Fibroblast of skin of scalp (primary cell): ENCODE data around the gene KCNK5.

Source experiments
- DNase-seq: peaks from one replicate; pipeline ENCODE4 v3.0.0-alpha.2; 2013

The KCNK5 gene

DNA sequence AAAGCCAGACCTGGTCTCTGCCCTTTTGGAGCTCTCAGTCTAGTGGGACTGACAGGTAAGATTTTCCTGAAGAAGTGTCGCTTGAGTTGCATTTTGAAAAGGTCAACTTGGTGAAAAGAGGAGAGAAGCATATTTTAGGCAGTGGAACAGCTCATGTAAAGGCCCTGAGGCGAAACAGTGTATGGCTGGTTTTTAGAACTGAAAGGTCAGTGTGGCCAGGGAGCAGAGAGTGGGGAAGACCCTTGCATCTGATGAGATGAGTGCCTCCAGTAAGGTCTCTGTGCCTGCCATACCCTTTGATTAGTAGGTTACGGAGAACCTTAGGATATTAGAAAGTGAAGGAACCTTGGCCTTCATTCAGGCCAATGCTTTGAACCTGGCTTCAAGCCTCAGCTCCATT lies 58.4 kb downstream of the KCNK5 start:
- DNase-seq: no peak

DNA sequence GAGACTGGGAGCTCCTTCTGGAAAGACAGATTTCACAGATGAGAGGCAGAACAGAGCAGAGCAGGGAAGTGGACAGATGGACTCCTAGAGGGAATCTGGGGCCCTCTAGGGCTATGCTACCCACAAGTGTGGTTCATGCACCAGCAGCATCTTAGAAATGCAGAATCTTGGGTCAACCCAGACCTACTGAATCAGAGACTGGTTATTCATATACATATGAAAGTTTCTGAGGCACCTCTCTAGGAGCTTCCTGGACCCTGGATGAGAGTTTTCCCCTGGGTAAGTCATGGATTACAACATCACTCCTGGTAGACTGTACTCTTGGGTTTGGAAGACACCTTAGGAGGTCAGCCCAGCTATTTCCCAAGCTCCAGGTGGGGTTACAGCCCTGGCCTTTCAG lies 58.9 kb downstream of the KCNK5 start:
- no peak for DNase-seq

DNA sequence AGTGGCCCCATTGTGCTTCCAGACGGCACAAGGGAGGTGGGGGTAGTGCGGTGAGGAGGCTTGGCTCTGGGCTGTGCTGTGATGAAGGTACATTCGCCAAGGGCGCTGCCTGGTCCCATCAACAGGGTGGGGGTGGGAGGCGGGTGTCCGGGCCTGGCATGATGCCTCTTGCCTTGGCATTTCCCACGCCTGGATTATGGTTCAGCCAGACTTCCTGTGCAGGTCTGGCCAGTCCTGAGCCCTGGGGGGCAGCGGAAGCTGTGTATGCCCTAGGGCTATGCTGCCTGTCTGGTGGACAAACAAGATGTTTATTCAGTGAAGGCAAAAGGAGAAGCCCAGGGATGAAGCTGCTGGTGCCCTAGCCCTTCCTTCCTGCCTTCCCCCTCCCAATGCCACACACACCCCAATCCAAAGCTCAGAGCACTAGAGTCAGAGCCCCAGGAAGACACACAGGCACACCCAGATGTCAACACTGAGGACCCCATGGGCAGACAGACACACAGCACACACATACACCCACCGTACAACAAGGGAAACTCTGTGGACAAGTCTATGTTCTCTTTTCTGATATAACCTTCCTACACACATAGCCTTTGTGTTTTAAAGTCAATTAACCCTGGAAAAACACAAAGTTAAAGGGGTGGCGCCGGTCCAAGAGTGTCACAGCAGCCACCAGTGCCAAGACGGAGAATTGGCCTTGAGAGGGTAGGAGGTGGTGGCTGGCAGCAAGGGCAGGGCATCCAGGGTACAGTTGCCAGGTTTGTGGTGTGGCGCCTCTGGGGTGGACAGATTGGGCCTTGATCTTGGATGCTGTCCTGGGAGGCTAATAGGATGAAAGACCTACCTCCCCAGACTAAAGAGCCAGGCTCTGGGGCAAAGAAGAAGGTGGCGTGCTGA lies 59.6 kb downstream of the KCNK5 start:
- DNase-seq: no peak

DNA sequence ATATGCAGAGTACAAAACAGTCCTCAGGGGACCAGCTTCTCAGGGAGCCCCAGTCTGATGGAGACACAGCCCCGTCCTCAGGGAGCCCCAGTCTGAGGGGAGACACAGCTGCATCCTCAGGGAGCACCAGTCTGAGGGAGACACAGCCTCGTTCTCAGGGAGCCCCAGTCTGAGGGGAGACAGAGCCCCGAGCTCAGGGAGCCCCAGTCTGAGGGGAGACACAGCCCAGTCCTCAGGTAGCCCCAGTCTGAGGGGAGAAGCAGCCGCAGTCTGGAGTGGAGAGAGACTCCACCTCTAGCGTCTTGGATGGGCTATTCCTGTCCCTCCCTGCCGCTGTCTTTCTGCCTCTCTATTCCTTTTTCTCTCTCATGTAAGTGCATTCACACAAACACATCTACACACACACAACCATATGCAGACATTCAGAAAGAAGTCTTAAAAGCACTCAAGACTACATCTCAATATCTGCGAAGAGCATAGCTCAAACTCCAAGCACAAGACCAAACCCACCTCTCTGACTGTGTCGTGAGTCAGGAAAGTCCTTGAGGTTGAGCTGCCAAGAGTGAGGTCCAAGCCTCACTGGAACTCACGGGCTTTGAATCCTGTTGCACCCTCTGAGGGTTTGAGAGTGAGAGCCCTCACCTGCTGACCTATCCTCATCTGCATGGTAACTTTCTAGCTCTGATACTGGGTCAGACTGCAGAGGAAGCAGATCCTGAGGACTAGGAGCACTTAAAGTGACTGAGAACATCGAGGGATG lies 61.2 kb downstream of the KCNK5 start:
- DNase-seq: no peak

DNA sequence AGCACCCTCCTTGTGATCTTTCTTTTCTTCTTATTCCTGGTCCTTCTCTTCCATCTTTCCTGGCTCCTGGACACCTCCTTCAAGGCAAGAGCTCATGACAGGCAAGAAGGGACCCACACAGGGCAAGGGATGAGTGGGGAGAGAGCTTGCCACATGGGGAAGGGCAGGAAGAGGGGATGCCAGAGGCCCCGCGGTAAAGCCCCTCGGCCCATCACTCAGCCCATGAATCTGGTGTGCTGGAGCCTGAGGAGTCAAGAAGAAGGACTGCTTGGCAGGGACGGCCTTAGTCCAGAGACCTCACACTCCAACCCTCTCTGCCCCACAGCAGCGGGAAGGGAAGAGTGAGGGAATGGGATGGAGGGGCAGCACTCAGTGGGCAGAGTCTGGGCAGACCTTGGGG lies 62.0 kb downstream of the KCNK5 start:
- DNase-seq: no peak

DNA sequence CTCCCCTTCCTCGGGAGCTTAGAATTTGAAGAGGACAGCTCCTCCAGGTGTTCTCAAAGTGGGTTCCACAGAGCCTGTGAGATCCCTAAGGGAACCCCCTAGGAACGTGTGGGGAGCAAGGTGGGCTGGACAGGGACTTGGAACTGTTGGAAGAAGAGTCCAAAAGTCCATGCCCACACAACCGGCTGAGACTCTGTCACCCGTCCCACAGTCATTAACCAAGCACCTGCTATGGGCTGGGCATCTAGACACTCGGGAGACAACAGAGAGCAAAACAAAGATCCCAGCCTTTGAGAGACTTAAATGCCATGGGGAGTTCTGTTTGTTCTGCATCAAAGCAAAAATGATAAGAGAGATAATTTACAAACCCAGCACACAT lies 62.4 kb downstream of the KCNK5 start:
- no peak for DNase-seq

DNA sequence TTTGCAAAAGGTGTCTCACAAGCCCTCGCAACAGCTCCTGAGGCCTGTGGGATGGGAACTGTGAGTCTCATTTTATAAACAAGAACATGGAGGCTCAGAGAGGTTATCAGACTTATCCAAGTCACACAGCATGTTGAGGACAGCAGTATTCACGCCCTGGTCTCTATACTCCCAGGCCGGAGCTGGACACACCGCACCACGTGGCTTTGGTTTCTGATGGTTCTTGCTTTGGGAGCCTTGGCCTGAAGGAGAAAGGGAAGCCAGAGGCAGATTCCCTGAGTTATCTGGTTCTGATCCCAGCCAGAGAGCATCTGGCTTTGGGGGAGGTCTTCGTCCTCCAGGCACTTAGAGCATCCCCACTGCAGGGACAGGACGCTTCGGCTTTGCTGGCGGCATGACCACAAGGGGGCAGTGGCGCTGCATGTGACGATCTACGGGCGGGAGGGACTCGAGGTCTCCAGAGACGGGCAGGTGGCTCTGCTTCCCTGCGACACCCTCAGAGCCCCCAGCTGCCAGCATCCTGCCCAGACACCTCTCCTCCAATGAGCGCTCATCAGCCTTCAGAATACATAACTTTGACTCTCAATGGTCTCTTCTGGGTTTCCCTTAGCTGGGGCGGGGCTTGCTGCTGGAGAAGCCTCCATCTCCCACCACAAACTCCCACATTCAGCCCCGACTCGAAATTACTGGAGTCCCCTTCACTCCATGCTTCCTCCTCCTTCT lies 62.9 kb downstream of the KCNK5 start:
- peak; percentile 53 for DNase-seq

DNA sequence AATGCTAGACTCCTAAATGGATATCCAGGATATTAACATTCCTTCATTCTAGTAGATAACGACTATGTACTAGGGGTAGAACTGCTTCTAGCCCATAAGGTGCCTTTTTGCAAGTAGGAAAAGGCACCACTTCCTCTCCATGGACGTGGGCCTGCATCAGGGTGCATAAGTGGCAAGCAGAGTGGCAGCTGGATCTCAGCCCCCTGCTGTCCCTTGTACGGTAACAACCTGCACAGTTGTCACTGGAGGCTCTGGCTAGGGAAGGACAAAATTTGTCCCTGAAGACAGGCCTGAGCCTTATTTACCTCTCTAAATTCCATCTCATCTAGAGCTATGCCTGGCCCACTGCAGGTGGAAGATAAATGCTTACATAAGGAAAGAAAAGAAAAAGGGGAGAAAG lies 71.8 kb downstream of the KCNK5 start:
- no peak for DNase-seq

DNA sequence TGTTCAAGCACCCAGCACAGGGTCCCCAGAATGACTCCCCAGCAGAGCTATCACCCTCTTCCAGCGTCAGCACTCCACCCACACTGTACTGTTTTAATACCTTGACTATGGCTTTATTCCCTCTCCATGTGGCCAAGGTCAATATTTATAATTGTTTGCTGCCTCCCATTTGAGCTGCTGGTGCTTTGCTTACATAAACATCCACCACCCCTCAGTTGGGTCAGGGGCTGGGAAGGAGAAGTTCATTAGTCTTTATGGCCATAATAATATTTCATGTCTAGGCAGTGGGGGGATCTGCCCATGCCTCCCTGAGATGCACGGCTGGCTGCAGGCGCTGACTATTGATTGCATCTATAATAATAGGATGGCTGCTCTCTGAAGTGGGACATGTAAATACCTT lies 72.5 kb downstream of the KCNK5 start:
- DNase-seq: no peak

DNA sequence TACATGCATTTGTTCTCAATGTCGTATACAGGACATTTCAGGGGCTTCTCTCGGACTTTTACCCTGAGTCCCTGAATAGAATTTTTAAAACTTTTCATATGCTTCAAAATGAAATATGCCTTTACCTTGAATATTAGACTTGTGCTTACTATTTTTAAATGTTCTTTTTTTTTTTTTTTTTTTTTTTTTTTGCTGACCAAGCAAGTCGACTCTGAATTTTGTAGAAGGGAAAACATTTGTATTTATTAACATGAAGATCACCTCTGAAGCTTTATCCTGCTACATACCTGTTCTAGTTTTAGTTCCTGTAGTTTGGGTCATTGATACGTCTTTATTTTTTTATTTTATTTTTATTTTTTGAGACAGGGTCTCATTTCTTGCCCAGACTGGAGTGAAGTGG lies 74.6 kb downstream of the KCNK5 start:
- DNase-seq: no peak

DNA sequence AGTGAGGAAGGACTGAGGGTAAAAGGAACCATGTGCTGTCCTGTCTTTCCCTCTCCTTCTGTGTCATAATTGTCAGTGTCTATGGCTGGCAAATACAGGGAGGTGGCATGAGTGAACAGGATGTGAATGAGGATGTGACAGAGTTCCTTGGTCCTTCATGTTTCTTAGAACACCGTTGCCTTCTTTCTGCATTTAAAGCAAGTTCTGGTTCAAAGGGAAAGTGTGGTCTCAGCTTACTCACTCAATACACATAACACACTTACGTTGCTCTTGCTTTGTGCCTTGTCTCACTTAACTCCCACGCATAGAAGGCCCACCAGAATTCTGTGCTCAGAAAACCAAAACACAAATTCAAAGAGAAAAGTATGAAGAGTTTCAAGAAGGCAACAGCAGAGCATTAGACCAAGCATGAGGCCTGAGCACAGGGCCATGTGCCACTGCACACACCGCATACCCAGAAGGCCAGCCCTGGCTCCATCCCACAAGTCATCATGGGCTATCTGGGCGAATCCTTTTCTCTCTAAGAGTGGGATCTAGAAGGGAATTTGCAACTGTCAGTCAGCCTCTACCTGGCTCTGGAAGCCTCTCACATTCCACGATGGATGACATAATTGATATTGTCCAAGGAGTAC lies 75.4 kb downstream of the KCNK5 start:
- DNase-seq: no peak

DNA sequence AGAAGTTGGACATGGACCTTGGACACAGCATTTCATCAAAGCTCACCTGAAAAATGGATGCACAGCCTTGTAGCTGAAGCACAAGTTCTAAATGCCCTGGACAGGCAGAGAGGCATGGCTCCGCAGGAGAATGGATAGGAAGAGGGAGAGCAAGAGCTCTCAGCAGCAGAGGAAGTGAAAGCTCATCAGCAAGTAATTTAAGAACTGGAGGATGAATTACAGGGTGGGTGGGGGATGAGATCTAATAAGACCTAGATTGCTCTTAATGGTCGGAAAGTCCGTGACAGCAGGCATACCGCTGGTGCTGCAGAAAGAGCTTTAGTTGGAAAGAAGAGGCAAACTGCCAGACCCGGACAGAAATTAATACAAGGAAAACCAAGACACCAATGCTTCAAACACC lies 77.0 kb downstream of the KCNK5 start:
- no peak for DNase-seq

DNA sequence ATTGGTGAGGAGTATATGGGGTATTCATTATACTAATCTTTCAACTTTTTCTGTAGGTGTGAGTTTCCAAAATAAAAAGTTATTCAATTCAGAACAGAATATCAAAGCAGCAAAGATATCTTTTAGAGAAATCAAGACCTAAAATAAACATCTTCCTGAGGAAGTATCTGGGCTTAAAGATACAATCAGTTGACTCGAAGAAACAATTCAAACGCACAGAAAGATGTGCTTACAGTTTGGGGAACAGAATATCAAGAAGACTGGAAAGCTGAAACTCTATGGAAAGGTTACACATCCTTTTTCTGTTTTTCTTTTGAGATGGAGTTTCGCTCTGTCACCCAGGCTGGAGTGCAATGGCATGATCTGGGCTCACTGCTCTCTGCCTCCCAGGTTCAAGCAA lies 78.1 kb downstream of the KCNK5 start:
- DNase-seq: no peak

DNA sequence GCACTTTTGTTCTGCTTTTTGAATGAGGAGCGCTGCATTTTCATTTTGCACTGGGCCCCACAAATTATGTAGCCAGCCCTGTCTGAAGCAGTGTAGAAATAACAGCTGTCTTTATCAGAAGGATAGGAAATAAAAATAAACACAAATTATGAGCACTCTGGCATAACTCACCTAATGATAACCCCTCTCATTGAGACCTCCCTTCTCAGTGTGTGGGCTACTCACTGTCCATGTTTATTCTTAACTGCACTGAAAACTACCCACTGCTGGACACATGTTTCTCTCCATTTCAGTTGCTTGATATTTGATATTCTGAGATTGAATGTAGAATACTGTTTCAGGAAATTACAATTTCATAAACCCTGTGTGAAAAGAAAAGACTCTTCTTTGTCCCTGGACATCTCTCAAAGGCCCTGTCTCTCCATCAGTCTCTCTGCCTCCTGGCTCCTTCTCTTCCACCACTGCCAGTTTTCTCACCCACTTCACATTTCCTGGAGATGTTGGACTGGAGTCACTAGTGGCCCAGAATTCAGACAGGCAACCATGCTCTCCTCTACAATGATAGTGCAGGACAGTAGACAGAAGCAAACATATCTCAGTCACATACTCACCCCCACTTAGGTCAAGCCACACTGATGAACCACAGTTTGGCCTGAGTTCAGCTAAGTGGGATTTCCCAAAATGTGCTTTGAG lies 84.6 kb downstream of the KCNK5 start:
- no peak for DNase-seq

DNA sequence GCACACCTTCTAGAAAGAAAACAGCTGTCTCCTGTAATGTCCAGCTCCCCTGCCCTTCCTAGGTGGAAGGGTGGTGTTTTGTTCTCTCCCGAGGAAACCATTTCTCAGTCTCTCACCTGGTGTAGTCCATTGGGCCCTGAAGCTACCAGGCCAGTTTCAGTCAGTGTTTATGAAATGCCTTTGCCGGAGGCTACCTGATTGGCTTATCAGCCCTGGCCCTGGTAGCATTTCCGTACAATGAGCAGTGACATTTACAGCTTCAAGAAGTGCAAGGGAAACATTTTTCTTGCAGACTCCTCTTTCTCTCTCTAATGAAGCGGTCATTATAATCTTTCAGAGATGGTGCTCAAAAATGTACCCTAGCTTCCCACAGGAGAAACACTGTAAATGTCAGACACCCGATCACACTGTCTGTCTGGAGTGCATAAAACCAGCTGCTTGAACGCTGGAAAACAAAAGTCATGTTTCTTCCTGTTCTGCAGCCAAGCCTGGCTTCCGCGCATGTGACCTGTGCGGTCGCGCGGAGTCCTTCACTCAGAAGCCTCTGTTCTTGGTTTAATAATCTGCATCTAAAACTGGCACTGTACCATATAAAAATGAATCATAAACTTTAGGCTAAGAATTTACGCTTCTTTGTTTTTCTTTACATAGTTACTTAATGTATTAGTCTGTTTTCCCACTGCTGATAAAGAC lies 85.9 kb downstream of the KCNK5 start:
- DNase-seq: no peak

DNA sequence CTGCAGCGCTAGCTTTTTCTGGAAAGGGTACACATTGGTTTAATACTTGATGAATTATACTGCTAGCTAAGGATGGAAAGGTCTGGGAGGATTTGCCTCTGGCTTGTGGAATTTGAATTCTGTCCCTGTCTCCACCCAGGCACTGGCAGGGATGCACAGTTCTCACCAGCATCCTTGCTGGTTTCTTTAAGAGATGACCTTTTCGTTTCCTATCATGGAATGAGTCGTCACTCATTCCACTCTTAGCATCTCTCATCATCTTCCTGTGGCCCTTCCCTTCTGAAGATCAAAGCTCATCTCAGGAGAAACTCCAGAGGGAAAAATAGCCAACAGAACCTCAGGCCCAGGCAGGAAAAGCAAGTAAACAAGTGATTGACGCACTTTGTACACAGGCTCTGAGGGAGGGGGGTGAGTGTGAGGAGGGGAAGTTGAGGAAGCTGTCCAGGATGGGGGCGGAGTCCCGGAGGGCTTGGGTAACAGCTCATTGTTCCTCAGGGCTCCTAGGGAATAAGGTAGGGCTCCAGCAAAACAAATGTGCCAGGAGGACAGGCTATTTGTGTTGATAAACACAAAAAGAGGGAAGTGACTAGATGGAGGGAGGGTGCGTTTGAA lies 88.6 kb downstream of the KCNK5 start:
- no peak for DNase-seq
